Endothelial cell of umbilical vein (primary cell): ENCODE results near the gene TNFRSF14. TPM values are rescaled to one million over a fixed set of nuclear protein-coding genes. Genes with fewer than 3 reads are reported as not detected.

Experiments
- BruUV-seq: library from RNA; stranded (reverse); fragments of 400-500 nt; replicated peaks from 2 replicates; lab custom pipeline; 2021; lab: Mats Ljungman, UMichigan
- CTCF ChIA-PET: fragments of 300-600, 350-600 bp; sonication (Branson Sonifier 250); formaldehyde crosslinking; loops from one replicate; lab custom pipeline; 2021; ENCODE audit warnings: antibody characterized with exemption, inconsistent platforms; lab: Charles Lee
- POLR2A ChIA-PET: fragments of 300-600, 350-600 bp; sonication (Branson Sonifier 250); formaldehyde crosslinking; loops from one replicate; lab custom pipeline; 2021; ENCODE audit warnings: antibody characterized with exemption, inconsistent platforms; lab: Charles Lee
- DNase-seq: peaks from one replicate; pipeline ENCODE4 v3.0.0-alpha.2; 2011; ENCODE audit warnings: low read depth, low spot score
- FAIRE-seq: peaks from 2 replicates; lab custom pipeline; 2011; peaks lifted over from hg19 to GRCh38; lab: Jason Lieb, UNC
- H2AFZ ChIP-seq: 2 replicates; pipeline ENCODE4 v1.6.0; 2012; ENCODE audit warnings: low read depth, low read length, control low read depth, inconsistent platforms
- H3K27ac ChIP-seq: 2 replicates; pipeline ENCODE4 v1.5.1; 2011; ENCODE audit warnings: low read depth, mild to moderate bottlenecking, control low read depth, low read length, moderate library complexity; ENCODE audit not compliant: insufficient read depth
- H3K27me3 ChIP-seq, 2 experiments: 2 replicates each; pipeline versions ENCODE4 v1.6.0 to v1.6.1; 2011; ENCODE audit warnings: low read length in 2 of 2, mixed read lengths in 1 of 2; ENCODE audit not compliant: control insufficient read depth in 2 of 2, insufficient read depth in 2 of 2
- H3K36me3 ChIP-seq, 2 experiments: 2 replicates in 1 of 2; 3 replicates in 1 of 2; pipeline ENCODE4 v1.5.1; 2011; ENCODE audit warnings: low read length in 2 of 2, mild to moderate bottlenecking in 1 of 2, moderate library complexity in 1 of 2; ENCODE audit not compliant: control insufficient read depth in 2 of 2, insufficient read depth in 2 of 2; ENCODE audit errors: extremely low read depth in 1 of 2
- H3K4me1 ChIP-seq: 3 replicates; pipeline ENCODE4 v1.5.1; 2011; ENCODE audit warnings: mild to moderate bottlenecking, low read length; ENCODE audit not compliant: control insufficient read depth, insufficient read depth; ENCODE audit errors: extremely low read depth
- H3K4me2 ChIP-seq: 2 replicates; pipeline ENCODE4 v1.6.1; 2011; ENCODE audit warnings: low read length, control low read depth, mixed read lengths; ENCODE audit not compliant: insufficient read depth
- H3K4me3 ChIP-seq, 3 experiments: fragments of 200-600 bp in 1 of 3; sonication (generic), shearing (Covaris generic) in 1 of 3; replicated peaks in 1 of 3; 2 replicates each; pipeline ENCODE4 v1.5.1; 2011 to 2016; ENCODE audit warnings: control low read depth in 3 of 3, low read length in 3 of 3, mild to moderate bottlenecking in 2 of 3, inconsistent platforms in 1 of 3, low read depth in 1 of 3, moderate library complexity in 1 of 3; ENCODE audit not compliant: insufficient read depth in 1 of 3
- H3K79me2 ChIP-seq: 2 replicates; pipeline ENCODE4 v1.6.0; 2012; ENCODE audit warnings: low read length, inconsistent platforms; ENCODE audit not compliant: control insufficient read depth, insufficient read depth
- H3K9ac ChIP-seq: replicated peaks from 2 replicates; pipeline ENCODE3; 2011; ENCODE audit warnings: low read length, control low read depth; ENCODE audit not compliant: insufficient read depth; ENCODE audit errors: extremely low read depth
- H3K9me1 ChIP-seq: replicated peaks from 3 replicates; pipeline ENCODE4 v1.6.0; 2011; ENCODE audit warnings: mild to moderate bottlenecking, low read length; ENCODE audit not compliant: control insufficient read depth, insufficient read depth; ENCODE audit errors: extremely low read depth
- H3K9me3 ChIP-seq: replicated peaks from 2 replicates; pipeline ENCODE4 v1.5.1; 2012; ENCODE audit warnings: low read length, inconsistent platforms; ENCODE audit not compliant: control insufficient read depth, insufficient read depth
- H4K20me1 ChIP-seq: replicated peaks from 2 replicates; pipeline ENCODE3; 2011; ENCODE audit warnings: mild to moderate bottlenecking, low read length; ENCODE audit not compliant: control insufficient read depth, insufficient read depth; ENCODE audit errors: extremely low read depth
- EZH2 ChIP-seq: IDR thresholded peaks from 2 replicates; pipeline ENCODE4 v1.6.1; 2012; ENCODE audit warnings: borderline replicate concordance, low read depth, mild to moderate bottlenecking, moderate library complexity, low read length, inconsistent platforms; ENCODE audit not compliant: severe bottlenecking
- FOS ChIP-seq: IDR thresholded peaks from 2 replicates; pipeline ENCODE4 v1.6.1; 2011; ENCODE audit warnings: mild to moderate bottlenecking, low read length, moderate library complexity, borderline replicate concordance; ENCODE audit not compliant: insufficient read depth
- GATA2 ChIP-seq: IDR thresholded peaks from 2 replicates; pipeline ENCODE4 v1.7.0; 2011; ENCODE audit warnings: low read depth, mild to moderate bottlenecking, moderate library complexity, mixed read lengths, low read length; ENCODE audit not compliant: insufficient read length, insufficient read depth
- JUN ChIP-seq: IDR thresholded peaks from 2 replicates; pipeline ENCODE4 v1.6.1; 2011; ENCODE audit warnings: borderline replicate concordance, low read depth; ENCODE audit not compliant: insufficient read length, insufficient read depth
- MYC ChIP-seq: IDR thresholded peaks from one replicate; pipeline ENCODE4 v1.6.1; 2011; ENCODE audit warnings: mild to moderate bottlenecking, low read depth, low read length
- POLR2A ChIP-seq: IDR thresholded peaks from 2 replicates; pipeline ENCODE4 v1.6.1; 2012; ENCODE audit warnings: low read depth, mild to moderate bottlenecking, control low read depth, low read length
- POLR2AphosphoS5 ChIP-seq: IDR thresholded peaks from 2 replicates; pipeline ENCODE4 v1.6.1; 2012; ENCODE audit warnings: low read depth, mild to moderate bottlenecking, control low read depth, low read length, moderate library complexity; ENCODE audit not compliant: insufficient read depth
- dilution Hi-C: fragments of 300-500 bp; cut with MboI; formaldehyde crosslinking; loops from one replicate; pipeline ENCODE4 v1.15.0; 2019; ENCODE audit warnings: low sequenced_read_pairs; ENCODE audit not compliant: extremely low pct_ligation_motif_present
- intact Hi-C: fragments of 100-400 bp; cut with micrococcal nuclease; formaldehyde crosslinking; loops from one replicate; pipeline ENCODE4 v1.10.0; 2022
- polyA plus RNA-seq, 4 experiments: library from polyadenylated mRNA; depleted of rRNA in 3 of 4; stranded (reverse) in 3 of 4; unstranded in 1 of 4; fragments of >200 nt; gene quantifications; 2 replicates each; pipeline versions ENCODE4 v1.2.1 to v1.2.3, GENCODE V29; 2011 to 2012; ENCODE audit warnings: missing spikeins in 1 of 4
- total RNA-seq: library from RNA; stranded (reverse); gene quantifications from 2 replicates; pipeline ENCODE4 v1.2.3, GENCODE V29; 2021
- TF ChIP-seq, protein P1 (sequence below): IDR thresholded peaks from 2 replicates; pipeline ENCODE4 v1.6.1; 2011; ENCODE audit not compliant: insufficient read depth, insufficient read length
- TF ChIP-seq, protein P2 (sequence below), 2 donors: IDR thresholded peaks; 1 replicate in 1 of 2; 2 replicates in 1 of 2; pipeline ENCODE4 v1.5.1; 2011; ENCODE audit warnings: low read length in 2 of 2, mild to moderate bottlenecking in 2 of 2, moderate library complexity in 2 of 2, control low read depth in 1 of 2, inconsistent platforms in 1 of 2, low read depth in 1 of 2; ENCODE audit not compliant: insufficient read depth in 1 of 2; ENCODE audit errors: extremely low read depth in 1 of 2

The TNFRSF14 gene
- total and polyA plus RNA-seq, 2 donors (not counting 3 experiments of a cell fraction or from before 2014, with no cell fraction given) = 40.9 to 49.4 TPM

DNA sequence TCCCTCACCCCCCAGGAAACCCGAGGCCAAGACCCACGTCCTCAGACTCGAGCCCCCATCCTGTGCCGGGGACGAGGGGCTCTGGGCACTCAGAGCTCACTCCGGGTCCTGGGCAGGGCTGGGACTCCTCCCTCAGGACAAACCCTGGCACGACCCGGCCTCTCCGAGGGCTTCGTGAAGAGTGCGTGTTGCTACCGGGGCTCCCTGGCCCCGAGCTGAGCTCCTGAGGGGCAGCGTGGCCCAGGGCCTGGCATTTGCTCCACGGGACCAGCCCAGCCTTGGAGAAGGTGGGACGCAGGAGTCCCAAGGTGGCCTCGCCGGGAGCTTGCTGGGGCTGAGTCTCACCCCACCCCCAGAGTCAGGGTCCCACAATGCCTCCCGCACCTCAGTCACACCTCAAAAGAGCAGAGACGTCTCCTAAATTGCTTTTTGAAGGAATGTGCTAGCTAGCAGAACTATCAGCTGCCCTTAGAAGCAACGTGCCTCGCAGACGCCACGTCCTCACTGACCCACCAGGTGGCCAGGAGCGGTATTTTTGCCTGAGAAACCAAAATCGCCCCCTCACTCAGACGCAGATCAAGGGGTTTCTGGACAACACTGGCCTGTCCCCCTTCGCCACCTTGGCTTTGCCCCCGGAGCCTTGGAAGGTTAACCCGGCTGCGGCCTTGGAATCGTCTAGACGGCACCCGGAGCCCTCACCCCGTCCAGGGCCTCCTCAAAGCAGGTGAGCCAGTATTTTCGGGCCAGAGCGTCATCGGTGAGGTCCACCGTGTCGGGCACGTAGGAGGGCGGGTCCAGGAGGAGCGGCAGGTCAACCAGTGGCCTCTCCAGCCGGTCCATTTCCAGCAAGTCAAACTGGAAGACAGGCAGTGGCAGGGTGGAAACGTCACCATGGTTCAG, 41.1 kb upstream of the TNFRSF14 start:
- no peaks in the 10 kb centered on the region for H3K79me2 ChIP-seq
- H3K4me3 ChIP-seq = no peak overlapping the region
- no peaks in the 10 kb centered on the region for H3K4me1 ChIP-seq
- H3K27me3 ChIP-seq = no peaks in the 10 kb centered on the region
- H4K20me1 ChIP-seq = no peaks in the 10 kb centered on the region
- no peak overlapping the region for H3K9ac ChIP-seq
- BruUV-seq = no TSS peak
- ChIA-PET CTCF (interaction anchor here (1.2 to 1.6 kb wide), 2 partner anchors 11 to 32 kb away, joined by 3 read pairs; partner anchors contain the start of gene PANK4), POLR2A (no interaction called here)
- dilution Hi-C loops (no loop called here), intact Hi-C loops (no loop called here)
- DNase-seq (no peak), FAIRE-seq (no peak)
- H3K27ac ChIP-seq = no peak overlapping the region
- no peak overlapping the region for H3K4me2 ChIP-seq
- H3K9me1 ChIP-seq = no peaks in the 10 kb centered on the region
- peaks cover 3 to 67% of the 10 kb centered on the region in 2 experiments for H3K36me3 ChIP-seq
- H2AFZ ChIP-seq = no peak overlapping the region
- TF ChIP-seq JUN = no peak
- TF ChIP-seq POLR2A = no peak
- no peak for TF ChIP-seq GATA2
- TF ChIP-seq POLR2AphosphoS5 = no peak
- TF ChIP-seq, protein P1, sequence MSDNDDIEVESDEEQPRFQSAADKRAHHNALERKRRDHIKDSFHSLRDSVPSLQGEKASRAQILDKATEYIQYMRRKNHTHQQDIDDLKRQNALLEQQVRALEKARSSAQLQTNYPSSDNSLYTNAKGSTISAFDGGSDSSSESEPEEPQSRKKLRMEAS = no peak
- TF ChIP-seq EZH2 = no peak
- no peak for TF ChIP-seq FOS
- TF ChIP-seq, protein P2, sequence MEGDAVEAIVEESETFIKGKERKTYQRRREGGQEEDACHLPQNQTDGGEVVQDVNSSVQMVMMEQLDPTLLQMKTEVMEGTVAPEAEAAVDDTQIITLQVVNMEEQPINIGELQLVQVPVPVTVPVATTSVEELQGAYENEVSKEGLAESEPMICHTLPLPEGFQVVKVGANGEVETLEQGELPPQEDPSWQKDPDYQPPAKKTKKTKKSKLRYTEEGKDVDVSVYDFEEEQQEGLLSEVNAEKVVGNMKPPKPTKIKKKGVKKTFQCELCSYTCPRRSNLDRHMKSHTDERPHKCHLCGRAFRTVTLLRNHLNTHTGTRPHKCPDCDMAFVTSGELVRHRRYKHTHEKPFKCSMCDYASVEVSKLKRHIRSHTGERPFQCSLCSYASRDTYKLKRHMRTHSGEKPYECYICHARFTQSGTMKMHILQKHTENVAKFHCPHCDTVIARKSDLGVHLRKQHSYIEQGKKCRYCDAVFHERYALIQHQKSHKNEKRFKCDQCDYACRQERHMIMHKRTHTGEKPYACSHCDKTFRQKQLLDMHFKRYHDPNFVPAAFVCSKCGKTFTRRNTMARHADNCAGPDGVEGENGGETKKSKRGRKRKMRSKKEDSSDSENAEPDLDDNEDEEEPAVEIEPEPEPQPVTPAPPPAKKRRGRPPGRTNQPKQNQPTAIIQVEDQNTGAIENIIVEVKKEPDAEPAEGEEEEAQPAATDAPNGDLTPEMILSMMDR (IDR thresholded peaks at IDR 0.05; ENCODE audit: extremely low read depth in 1 of 2, insufficient read depth in 1 of 2, low read depth in 1 of 2, low read length in 2 of 2) = no peak
- TF ChIP-seq MYC = no peak
- no peaks in the 10 kb centered on the region for H3K9me3 ChIP-seq
